Aorta (tissue), 5 donors: ENCODE data around the gene IMP4. TPM values are rescaled to one million over a fixed set of nuclear protein-coding genes. Genes with fewer than 3 reads are reported as not detected.
A peak's percentile ranks its signal among the peaks of the same experiment; 100 is the strongest.

Experiments
- ATAC-seq: fragments of 200-7000 bp; cut with Tn5 transposase; one replicate; pipeline ENCODE4 v1.9.1; 2022; ENCODE audit warnings: moderate library complexity; ENCODE audit not compliant: low FRiP score
- DNase-seq, 2 donors: peaks; one replicate each; pipeline ENCODE4 v3.0.0-alpha.2; 2020
- H3K27ac ChIP-seq, 2 donors: one replicate each; pipeline ENCODE4 v1.5.1; 2013; ENCODE audit warnings: low read length in 2 of 2, mild to moderate bottlenecking in 2 of 2, moderate library complexity in 2 of 2, control low read depth in 1 of 2, inconsistent platforms in 1 of 2, low read depth in 1 of 2
- H3K27me3 ChIP-seq, 2 donors: one replicate each; pipeline ENCODE4 v1.6.1; 2013; ENCODE audit warnings: control low read depth in 1 of 2, low read length in 1 of 2, mild to moderate bottlenecking in 1 of 2, moderate library complexity in 1 of 2; ENCODE audit not compliant: insufficient read depth in 2 of 2, control insufficient read depth in 1 of 2
- H3K36me3 ChIP-seq, 2 donors: one replicate each; pipeline ENCODE4 v1.6.1; 2013; ENCODE audit warnings: control low read depth in 1 of 2, low read length in 1 of 2, mild to moderate bottlenecking in 1 of 2; ENCODE audit not compliant: insufficient read depth in 2 of 2, control insufficient read depth in 1 of 2
- H3K4me1 ChIP-seq, 2 donors: one replicate each; pipeline ENCODE4 v1.6.1; 2013; ENCODE audit warnings: low read length in 2 of 2, control low read depth in 1 of 2, mild to moderate bottlenecking in 1 of 2, moderate library complexity in 1 of 2; ENCODE audit not compliant: insufficient read depth in 2 of 2, control insufficient read depth in 1 of 2
- H3K4me3 ChIP-seq, 2 donors: one replicate each; pipeline ENCODE4 v1.5.1; 2013; ENCODE audit warnings: low read length in 2 of 2, control low read depth in 1 of 2, mild to moderate bottlenecking in 1 of 2
- H3K9me3 ChIP-seq: one replicate; pipeline ENCODE4 v1.6.1; 2013; ENCODE audit warnings: mild to moderate bottlenecking, low read length; ENCODE audit not compliant: control insufficient read depth
- WGBS, 2 donors: extraction: QIAGEN DNeasy Blood & Tissue Kit; methylation state at CpG; one replicate each; pipeline ENCODE4 v1.1.7; 2013; 5-methylcytosine and 5-hydroxymethylcytosine counted together
- intact Hi-C, 2 donors: fragments of 100-400 bp; cut with DNase I; formaldehyde crosslinking; loops; one replicate each; pipeline versions ENCODE4 v1.14.2 to v1.15.0; 2022
- polyA plus RNA-seq, 2 donors: library from polyadenylated mRNA; stranded (reverse); fragments of 200-250 nt; gene quantifications; one replicate each; pipeline ENCODE4 v1.2.3, GENCODE V29; 2013
- total RNA-seq, 2 donors: library from RNA; stranded (reverse); fragmentation: NEBNext Ultra II Directional; extraction: Animal tissue kit (Norgen Biotek cat#: 25700); gene quantifications; one replicate each; pipeline ENCODE4 v1.2.1, GENCODE V29; 2021
- donor health status: healthy with polysubstance abuse.
- donor health status: Bipolar disorder and iron deficiency.
- donor health status: DM: no; HTN: no; CAD: no.
- donor health status: DM: no; HTN: no; CAD: no.
- donor health status: DM: yes; HTN: yes; CAD: no.

IMP4 gene
- total and polyA plus RNA-seq, 4 donors: 42.4 to 77.2 (median 45.7) TPM

DNA sequence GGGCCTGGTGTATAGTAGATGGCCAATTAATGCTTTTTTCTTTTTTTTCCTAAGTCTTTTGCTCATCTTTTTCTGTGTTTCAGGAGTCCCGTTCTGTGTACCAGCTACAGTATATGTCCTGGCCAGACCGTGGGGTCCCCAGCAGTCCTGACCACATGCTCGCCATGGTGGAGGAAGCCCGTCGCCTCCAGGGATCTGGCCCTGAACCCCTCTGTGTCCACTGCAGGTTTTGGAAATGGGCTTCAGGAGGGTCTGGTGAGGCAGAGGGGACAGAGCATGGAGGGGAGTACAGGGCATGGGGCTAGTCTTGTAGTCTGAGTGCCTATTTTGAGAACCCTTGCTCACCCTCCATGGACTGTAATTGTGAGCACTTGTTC is 27.3 kb downstream of the IMP4 start:
- Histone ChIP-seq H3K4me3 (no peak overlapping the region), H3K27me3 (no peaks in the 10 kb centered on the region), H3K9me3 (no peaks in the 10 kb centered on the region), H3K36me3 (no peaks in the 10 kb centered on the region), H3K4me1 (no peaks in the 10 kb centered on the region), H3K27ac (no peak overlapping the region)
- WGBS, 2 donors: 92 to 93% methylated on average over 5 of the region's 5 CpGs
- intact Hi-C loops: loop anchor here in 1 of 2 donors (10.0 kb wide), 1 partner anchor 425 kb away; no protein-coding TSS in a partner anchor
- no peak for ATAC-seq
- DNase-seq: no peak

DNA sequence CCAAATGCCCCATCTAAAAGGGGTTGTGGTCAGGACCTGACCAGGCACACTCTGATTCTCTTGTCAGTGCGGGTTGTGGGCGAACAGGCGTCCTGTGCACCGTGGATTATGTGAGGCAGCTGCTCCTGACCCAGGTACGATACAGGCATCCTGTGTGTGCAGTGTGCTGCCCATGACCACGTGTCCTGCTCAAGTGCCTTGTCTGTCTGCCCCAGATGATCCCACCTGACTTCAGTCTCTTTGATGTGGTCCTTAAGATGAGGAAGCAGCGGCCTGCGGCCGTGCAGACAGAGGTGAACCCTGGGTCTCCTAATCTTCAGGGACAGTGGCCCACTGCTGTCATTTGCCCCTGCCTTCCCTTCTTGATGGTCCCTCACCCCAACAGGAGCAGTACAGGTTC is 27.8 kb downstream of the IMP4 start:
- WGBS, 2 donors: 95% methylated on average over 9 of the region's 9 CpGs
- no peak overlapping the region for H3K27ac ChIP-seq
- no peaks in the 10 kb centered on the region for H3K9me3 ChIP-seq
- ATAC-seq (no peak), DNase-seq (no peak)
- intact Hi-C loops: loop anchor here in 1 of 2 donors (10.0 kb wide), 1 partner anchor 424 kb away; no protein-coding TSS in a partner anchor
- no peaks in the 10 kb centered on the region for H3K27me3 ChIP-seq
- no peaks in the 10 kb centered on the region for H3K36me3 ChIP-seq
- no peak overlapping the region for H3K4me3 ChIP-seq
- no peaks in the 10 kb centered on the region for H3K4me1 ChIP-seq

GRCh38 chr2:130371723-130372054 is 29.0 kb downstream of the IMP4 start:
- Histone ChIP-seq H3K27ac (peak overlapping the region; percentile 6 to 54), H3K9me3 (no peaks in the 10 kb centered on the region), H3K36me3 (no peaks in the 10 kb centered on the region), H3K27me3 (no peaks in the 10 kb centered on the region), H3K4me3 (peak overlapping the region; percentile 58 to 91), H3K4me1 (no peaks in the 10 kb centered on the region)
- DNase-seq (peak; percentile 68 to 74), ATAC-seq (peak; percentile 37)
- WGBS, 2 donors: 40% methylated on average over 18 of the region's 18 CpGs
- intact Hi-C loops: loop anchor here (1.0 to 10.0 kb wide), 4 partner anchors 15 to 423 kb away; partner anchors contain the start of genes IMP4 (in 1 of the 2) and PTPN18 (in 1 of the 2)

DNA sequence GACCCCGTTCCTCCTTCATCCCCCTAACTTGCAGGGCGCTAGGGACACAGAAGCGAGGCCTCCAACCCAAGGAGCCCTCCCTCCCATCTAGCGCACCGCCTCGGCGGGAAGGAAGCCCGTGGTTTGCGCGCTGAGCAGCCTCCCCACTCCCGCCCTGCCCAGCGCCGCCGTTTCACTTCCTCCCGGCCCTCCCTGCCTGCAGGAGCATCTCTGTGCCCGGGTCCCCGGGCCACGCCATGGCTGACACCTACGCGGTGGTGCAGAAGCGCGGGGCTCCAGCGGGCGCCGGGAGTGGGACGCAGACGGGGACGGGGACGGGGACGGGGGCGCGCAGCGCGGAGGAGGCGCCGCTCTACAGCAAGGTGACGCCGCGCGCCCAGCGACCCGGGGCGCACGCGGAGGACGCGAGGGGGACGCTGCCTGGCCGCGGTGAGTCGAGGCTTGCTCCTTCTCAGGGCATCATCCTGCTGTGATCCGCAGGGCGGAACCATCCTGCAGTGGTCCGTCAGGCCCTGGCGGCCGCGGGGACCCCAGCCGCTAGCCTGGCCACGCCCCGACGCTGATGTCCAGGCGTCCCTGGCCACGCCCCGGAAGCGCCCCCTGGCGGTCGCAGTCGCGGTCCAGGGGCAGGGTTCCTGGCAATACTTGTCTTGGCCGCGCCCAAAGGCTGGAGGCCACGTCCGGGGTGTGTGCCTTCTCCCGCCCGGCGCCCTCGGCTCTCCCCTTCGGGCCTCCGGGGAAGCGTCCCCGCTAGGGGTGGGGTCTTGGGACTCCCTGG is 29.5 kb downstream of the IMP4 start:
- intact Hi-C loops: loop anchor here (1.0 to 10.0 kb wide), 4 partner anchors 15 to 423 kb away; partner anchors contain the start of genes IMP4 (in 1 of the 2) and PTPN18 (in 1 of the 2)
- 1% methylated on average over 61 to 81 of the region's 81 CpGs for WGBS, 2 donors

DNA sequence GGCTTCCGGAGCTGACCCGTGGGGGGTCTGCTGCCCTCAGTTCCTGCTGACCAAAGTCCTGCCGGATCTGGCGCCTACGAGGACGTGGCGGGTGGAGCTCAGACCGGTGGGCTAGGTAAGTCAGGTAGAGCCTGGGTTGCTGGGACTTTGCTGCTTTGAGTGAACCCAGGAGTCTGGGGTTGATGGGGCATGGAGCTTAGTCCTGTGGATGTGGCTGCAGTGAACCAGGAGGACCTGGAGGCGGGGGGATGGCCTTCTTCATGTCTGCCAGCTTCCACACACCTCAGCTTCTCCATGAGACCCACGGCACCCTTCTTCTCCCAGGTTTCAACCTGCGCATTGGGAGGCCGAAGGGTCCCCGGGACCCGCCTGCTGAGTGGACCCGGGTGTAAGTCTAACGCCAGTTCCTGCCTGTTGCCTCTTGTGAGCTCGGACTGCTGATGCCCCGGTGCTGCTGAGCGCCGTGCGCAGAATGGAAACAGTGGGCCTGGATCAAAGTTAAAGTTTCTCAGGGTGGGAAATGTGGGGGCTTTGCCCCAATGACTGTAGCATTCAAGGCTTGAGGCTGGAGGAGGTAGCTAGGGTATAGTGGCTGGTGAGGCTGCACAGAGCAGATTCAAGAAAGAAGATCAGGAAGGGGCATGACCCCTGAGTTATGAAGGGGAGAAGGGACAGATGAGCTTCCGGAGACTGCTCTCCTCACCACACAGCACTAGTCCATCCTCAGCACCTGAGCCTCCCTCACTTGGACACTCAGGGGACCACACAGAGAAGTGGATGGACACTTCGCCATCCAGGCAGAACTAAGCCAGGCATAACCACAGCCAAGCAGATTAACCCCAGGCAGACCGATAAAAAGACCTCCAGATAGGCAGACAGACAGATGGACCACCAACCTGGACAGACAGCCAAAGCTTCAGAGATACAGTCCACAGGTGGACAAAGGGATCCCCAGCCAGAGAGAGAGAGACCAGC is 30.4 kb downstream of the IMP4 start:
- Histone ChIP-seq H3K9me3 (no peaks in the 10 kb centered on the region), H3K27me3 (no peaks in the 10 kb centered on the region), H3K4me3 (peak overlapping the region; percentile 29 to 91), H3K4me1 (no peaks in the 10 kb centered on the region), H3K36me3 (no peaks in the 10 kb centered on the region), H3K27ac (peak overlapping the region in 1 of 2 donors; percentile 14)
- 39 to 43% methylated on average over 24 of the region's 24 CpGs for WGBS, 2 donors
- DNase-seq (peak in 1 of 2 donors; percentile 65), ATAC-seq (peak; percentile 2)
- intact Hi-C loops: loop anchor here (1.0 to 10.0 kb wide), 4 partner anchors 16 to 422 kb away; partner anchors contain the start of genes IMP4 (in 1 of the 2) and PTPN18 (in 1 of the 2)

More for the DNA sequence above, 29.5 kb downstream of the IMP4 start:
- Histone ChIP-seq H3K36me3 (no peaks in the 10 kb centered on the region), H3K4me3 (peak overlapping the region; percentile 58 to 91), H3K9me3 (no peaks in the 10 kb centered on the region), H3K27me3 (no peaks in the 10 kb centered on the region), H3K27ac (peak overlapping the region; percentile 6 to 54), H3K4me1 (no peaks in the 10 kb centered on the region)
- ATAC-seq (peak; percentile 96), DNase-seq (peak; percentile 94 to 97)

- intact Hi-C loops: loop anchor here (2.0 to 10.0 kb wide), 3 partner anchors 17 to 421 kb away; partner anchors contain the start of gene PTPN18 (in 1 of the 2)
- no peak for ATAC-seq
- Histone ChIP-seq H3K27me3 (no peaks in the 10 kb centered on the region), H3K27ac (no peak overlapping the region), H3K4me3 (no peak overlapping the region), H3K36me3 (no peaks in the 10 kb centered on the region), H3K9me3 (no peaks in the 10 kb centered on the region), H3K4me1 (no peaks in the 10 kb centered on the region)
- DNase-seq: no peak
- WGBS, 2 donors: 94 to 97% methylated on average over 3 of the region's 3 CpGs
Measured at GRCh38 chr2:130373808-130374365, 31.2 kb downstream of the IMP4 start.

- no peaks in the 10 kb centered on the region for H3K27me3 ChIP-seq
- intact Hi-C loops: loop anchor here in 1 of 2 donors (10.0 kb wide), 1 partner anchor 420 kb away; no protein-coding TSS in a partner anchor
- ATAC-seq (no peak), DNase-seq (no peak)
- H3K36me3 ChIP-seq: no peaks in the 10 kb centered on the region
- 87 to 88% methylated on average over 9 of the region's 9 CpGs for WGBS, 2 donors
- H3K4me1 ChIP-seq: no peaks in the 10 kb centered on the region
- H3K9me3 ChIP-seq: no peaks in the 10 kb centered on the region
- no peak overlapping the region for H3K27ac ChIP-seq
- no peak overlapping the region for H3K4me3 ChIP-seq
Measured at GRCh38 chr2:130374587-130375290, 32.0 kb downstream of the IMP4 start.
